T-helper 17 cell (primary cell): Measurements from ENCODE around the gene TARBP1. TPM values are rescaled to one million over a fixed set of nuclear protein-coding genes. Genes with fewer than 3 reads are reported as not detected.
A peak's percentile ranks its signal among the peaks of the same experiment; 100 is the strongest.

ENCODE experiments used
- ATAC-seq: fragments of 150-1000 bp; cut with Tn5 transposase; 2 replicates; pipeline ENCODE4 v1.10.0; 2021; ENCODE audit warnings: mild to moderate bottlenecking, moderate library complexity
- DNase-seq, 3 donors: peaks; one replicate each; pipeline versions ENCODE4 v3.0.0 to v3.0.0-alpha.2; 2020 to 2021
- H3K9me3 ChIP-seq: one replicate; pipeline ENCODE4 v1.7.0; 2013; ENCODE audit warnings: low read length, mild to moderate bottlenecking; ENCODE audit not compliant: control insufficient read depth, poor library complexity, severe bottlenecking
- H3K27ac Mint-ChIP-seq: one replicate; pipeline ENCODE4 v1.8.0; 2022; ENCODE audit warnings: mild to moderate bottlenecking, moderate library complexity, mixed read lengths
- H3K27me3 Mint-ChIP-seq: one replicate; pipeline ENCODE4 v1.8.0; 2022; ENCODE audit warnings: mixed read lengths
- H3K36me3 Mint-ChIP-seq: one replicate; pipeline ENCODE4 v1.8.0; 2022; ENCODE audit warnings: low read depth, mixed read lengths
- H3K4me1 Mint-ChIP-seq: one replicate; pipeline ENCODE4 v1.8.0; 2022; ENCODE audit warnings: mild to moderate bottlenecking, mixed read lengths
- H3K4me3 Mint-ChIP-seq: one replicate; pipeline ENCODE4 v1.8.0; 2022; ENCODE audit warnings: mild to moderate bottlenecking, moderate library complexity, mixed read lengths
- total RNA-seq, 4 donors: library from RNA in 2 of 4; stranded (reverse) in 2 of 4; gene quantifications; one replicate each; pipeline ENCODE4 v1.2.3 and lab custom pipeline; 2022 to 2026

Gene TARBP1
- total RNA-seq, 2 donors from 2014 or later, result 31.7 to 33.8 TPM

DNA sequence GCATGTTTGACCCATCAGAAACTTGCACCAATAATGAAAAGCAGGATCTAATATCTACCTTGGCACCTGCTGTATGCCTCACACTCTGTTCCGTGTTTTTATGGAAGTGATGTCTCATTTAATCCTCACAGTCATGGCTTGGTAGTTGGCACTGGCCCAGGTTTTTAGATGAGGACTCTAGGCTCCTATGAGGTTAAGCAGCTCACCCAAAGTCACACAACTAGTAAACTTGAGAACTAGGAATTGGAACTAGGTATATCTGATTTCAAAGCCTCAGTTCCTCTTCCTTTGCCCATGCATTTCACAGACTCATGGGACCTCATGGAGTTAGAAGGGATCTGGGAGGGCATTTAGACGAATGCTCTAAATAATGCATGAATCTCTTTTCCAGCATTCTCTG is 21.3 kb upstream of the TARBP1 start:
- peaks cover 3% of the 10 kb centered on the region for H3K4me1 Mint-ChIP-seq
- H3K9me3 ChIP-seq, result no peaks in the 10 kb centered on the region
- no peak overlapping the region for H3K4me3 Mint-ChIP-seq
- DNase-seq (no peak), ATAC-seq (no peak)
- H3K27ac Mint-ChIP-seq, result no peak overlapping the region
- H3K27me3 Mint-ChIP-seq, result peaks cover 18% of the 10 kb centered on the region
- no peaks in the 10 kb centered on the region for H3K36me3 Mint-ChIP-seq

DNA sequence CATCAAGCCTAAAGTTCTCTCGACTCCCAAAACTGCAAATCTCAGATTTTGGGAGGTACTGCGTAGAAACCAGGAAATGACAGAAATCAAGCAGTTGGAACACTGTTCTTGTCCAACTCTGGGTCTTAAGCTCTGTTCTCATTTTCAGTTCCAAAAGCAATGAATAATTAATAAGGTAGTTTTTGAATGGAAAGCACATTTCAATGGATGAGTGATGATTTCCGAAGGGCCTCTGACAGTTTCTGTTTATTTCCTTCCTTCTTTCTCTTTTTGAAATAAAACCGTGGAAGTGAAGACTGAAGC is 20.9 kb upstream of the TARBP1 start:
- H3K4me3 Mint-ChIP-seq, result no peak overlapping the region
- no peaks in the 10 kb centered on the region for H3K36me3 Mint-ChIP-seq
- no peak overlapping the region for H3K27ac Mint-ChIP-seq
- peaks cover 18% of the 10 kb centered on the region for H3K27me3 Mint-ChIP-seq
- no peak for ATAC-seq
- no peak for DNase-seq
- peaks cover 3% of the 10 kb centered on the region for H3K4me1 Mint-ChIP-seq
- H3K9me3 ChIP-seq, result no peaks in the 10 kb centered on the region

DNA sequence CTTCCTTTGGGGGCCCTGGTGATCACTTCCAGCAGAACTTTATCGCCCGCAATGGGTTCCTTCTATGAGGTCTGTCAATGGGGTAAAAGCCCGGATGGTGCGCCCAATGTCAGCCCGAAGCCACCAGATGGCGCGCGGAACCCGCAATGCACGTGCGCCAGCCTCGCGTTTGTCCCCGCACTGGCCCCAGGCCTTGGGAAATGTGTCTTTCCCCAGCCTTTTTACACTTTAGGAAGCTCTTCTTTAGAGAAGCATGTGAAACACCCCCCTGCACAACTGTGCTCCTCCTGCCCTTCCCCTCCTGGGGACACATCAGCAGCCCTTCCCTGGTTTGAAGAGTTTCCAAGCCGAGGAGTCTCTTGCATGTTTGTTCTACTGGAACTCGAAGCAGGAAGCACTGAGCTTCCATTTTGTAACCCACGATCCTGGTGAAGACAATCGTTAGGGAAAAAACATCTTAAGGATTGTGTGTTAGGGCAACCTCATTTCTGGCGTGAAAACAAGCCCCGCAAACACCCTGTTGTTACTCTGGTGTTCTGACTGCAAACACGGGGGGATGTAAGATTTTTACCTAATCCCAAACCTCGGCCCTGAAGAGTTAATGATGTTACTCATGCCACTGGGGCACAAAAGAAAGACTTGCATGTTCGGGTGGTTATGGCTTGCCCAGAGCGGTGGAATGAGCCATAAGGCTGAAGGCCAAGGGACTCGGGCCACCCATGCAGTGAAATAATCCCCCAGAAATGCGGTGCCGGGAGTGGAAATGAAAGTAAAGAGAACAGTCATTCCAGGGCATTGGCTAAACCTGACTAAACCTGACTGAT is 20.4 kb upstream of the TARBP1 start:
- Mint-ChIP-seq H3K4me1 (peaks cover 3% of the 10 kb centered on the region), H3K27ac (peak overlapping the region; percentile 21), H3K4me3 (no peak overlapping the region)

DNA sequence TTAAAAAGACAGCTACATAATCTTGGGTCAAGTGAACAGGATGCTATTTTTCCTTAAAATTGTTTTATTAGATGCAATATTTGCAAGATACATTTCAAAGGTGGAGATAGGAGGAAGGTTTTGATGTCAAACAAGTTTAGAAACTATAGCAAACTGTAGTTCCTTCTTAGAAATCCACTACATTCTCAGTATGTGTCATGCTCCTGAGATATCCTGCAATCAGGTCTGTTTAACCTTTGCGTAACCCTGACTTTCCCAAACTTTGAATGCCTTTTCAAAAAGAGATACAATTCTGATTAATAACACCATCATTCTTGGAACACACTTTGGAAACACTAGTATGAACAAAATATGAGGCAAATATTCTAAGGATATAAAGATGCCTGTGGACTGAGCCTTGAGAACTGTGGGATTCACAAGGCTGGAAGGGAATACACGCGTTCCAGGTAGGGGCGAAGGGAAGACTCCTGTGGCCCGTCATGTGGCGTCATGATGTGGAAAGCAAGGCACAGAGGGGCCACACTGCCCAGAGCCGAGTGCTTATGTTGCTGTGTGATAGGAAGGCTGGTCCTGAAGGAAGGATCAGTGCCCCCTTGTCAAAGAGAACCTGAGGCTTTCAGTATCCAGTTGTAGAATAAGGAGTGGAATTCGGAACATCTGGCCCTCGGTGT is 19.6 kb upstream of the TARBP1 start:
- H3K4me1 Mint-ChIP-seq, result peaks cover 3% of the 10 kb centered on the region
- peak; percentile 45 for ATAC-seq
- H3K27me3 Mint-ChIP-seq, result peaks cover 28% of the 10 kb centered on the region
- no peaks in the 10 kb centered on the region for H3K9me3 ChIP-seq
- DNase-seq, result no peak
- no peaks in the 10 kb centered on the region for H3K36me3 Mint-ChIP-seq
- no peak overlapping the region for H3K27ac Mint-ChIP-seq
- no peak overlapping the region for H3K4me3 Mint-ChIP-seq

More for the DNA sequence above, 20.4 kb upstream of the TARBP1 start:
- ATAC-seq (peak; percentile 97), DNase-seq (peak; percentile 58 to 80 (median 65))
- Mint-ChIP-seq H3K27me3 (peaks cover 20% of the 10 kb centered on the region), H3K36me3 (no peaks in the 10 kb centered on the region)
- no peaks in the 10 kb centered on the region for H3K9me3 ChIP-seq

DNA sequence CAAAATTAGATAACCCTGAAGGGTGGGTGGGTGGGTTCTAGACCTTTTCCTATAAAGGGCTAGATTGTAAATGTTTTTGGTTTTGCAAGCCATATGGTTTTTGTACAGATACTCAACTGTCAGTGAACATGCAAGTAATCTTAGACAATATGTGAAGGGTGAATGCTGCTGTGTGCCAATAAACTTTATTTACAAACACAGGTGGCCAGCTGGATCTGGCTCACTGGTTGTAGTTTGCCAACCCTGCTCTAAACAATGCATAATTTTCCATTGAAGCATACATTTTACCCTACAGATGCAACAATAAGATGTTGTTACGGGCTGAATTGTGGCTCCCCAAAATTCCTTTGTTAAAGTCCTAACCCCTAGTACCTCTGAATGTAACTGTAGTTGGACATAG is 18.6 kb upstream of the TARBP1 start:
- no peaks in the 10 kb centered on the region for H3K9me3 ChIP-seq
- Mint-ChIP-seq H3K36me3 (no peaks in the 10 kb centered on the region), H3K27me3 (peaks cover 32% of the 10 kb centered on the region), H3K4me3 (no peak overlapping the region), H3K4me1 (peaks cover 3% of the 10 kb centered on the region), H3K27ac (no peak overlapping the region)
- ATAC-seq (no peak), DNase-seq (no peak)

DNA sequence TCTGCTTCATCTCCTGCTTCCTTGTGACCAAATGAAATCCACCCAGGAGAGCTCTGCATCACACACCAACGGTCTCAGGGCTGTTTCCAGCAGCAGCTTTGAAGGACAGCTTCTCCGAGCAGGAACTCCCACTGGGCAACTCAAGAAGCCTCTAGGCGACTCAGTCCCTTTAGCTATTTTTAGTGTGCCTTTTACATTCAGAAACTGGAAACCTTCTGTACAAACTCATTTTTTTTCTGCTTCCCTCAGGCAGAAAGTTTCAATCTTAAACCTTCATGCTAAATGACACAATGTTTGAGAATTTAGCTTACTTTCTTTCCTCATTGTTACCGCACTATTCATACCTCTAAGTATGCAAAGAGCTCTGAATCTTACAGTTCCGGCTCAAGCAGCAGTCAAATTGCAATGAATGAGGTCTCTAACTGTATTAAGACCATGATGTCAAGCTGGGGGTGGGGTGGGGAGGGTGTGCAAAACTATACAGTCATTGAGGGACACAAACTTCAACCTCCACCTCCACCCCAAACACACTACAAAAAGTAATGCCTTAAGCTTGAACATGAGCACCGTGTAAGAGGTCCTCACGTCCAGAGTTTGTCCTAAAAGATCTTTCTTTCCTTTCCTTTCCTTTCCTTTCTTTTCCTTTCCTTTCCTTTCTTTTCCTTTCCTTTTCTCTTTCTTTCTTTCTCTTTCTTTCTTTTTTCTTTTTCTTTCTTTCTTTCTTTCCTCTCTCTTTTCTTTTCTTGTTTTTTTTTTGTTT is 16.4 kb upstream of the TARBP1 start:
- no peak for ATAC-seq
- no peak for DNase-seq
- peaks cover 6% of the 10 kb centered on the region for H3K4me1 Mint-ChIP-seq
- no peaks in the 10 kb centered on the region for H3K9me3 ChIP-seq
- no peak overlapping the region for H3K4me3 Mint-ChIP-seq
- peaks cover 28% of the 10 kb centered on the region for H3K27me3 Mint-ChIP-seq
- no peaks in the 10 kb centered on the region for H3K36me3 Mint-ChIP-seq
- no peak overlapping the region for H3K27ac Mint-ChIP-seq

DNA sequence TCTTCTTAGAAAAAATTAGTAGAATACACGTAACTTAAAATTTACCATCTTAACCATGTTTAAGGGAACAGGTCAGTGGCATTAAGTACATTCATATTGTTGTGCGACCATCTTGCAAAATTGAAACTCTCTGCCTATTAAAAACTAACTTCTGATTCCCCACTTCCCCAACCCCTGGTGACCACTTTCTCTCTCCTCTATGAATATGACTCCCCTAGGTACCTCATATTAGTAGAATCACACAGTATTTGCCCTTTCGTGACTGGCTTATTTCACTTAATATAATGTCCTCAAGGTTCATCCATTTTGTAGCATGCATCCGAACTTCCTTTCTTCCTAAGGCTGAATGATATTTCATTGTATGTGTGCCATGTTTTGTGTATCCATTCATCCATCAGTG is 15.1 kb upstream of the TARBP1 start:
- H3K9me3 ChIP-seq, result no peaks in the 10 kb centered on the region
- DNase-seq (no peak), ATAC-seq (no peak)
- H3K27me3 Mint-ChIP-seq, result peaks cover 26% of the 10 kb centered on the region
- peaks cover 3% of the 10 kb centered on the region for H3K4me1 Mint-ChIP-seq
- peak overlapping the region; percentile 34 for H3K27ac Mint-ChIP-seq
- no peaks in the 10 kb centered on the region for H3K36me3 Mint-ChIP-seq
- no peak overlapping the region for H3K4me3 Mint-ChIP-seq

DNA sequence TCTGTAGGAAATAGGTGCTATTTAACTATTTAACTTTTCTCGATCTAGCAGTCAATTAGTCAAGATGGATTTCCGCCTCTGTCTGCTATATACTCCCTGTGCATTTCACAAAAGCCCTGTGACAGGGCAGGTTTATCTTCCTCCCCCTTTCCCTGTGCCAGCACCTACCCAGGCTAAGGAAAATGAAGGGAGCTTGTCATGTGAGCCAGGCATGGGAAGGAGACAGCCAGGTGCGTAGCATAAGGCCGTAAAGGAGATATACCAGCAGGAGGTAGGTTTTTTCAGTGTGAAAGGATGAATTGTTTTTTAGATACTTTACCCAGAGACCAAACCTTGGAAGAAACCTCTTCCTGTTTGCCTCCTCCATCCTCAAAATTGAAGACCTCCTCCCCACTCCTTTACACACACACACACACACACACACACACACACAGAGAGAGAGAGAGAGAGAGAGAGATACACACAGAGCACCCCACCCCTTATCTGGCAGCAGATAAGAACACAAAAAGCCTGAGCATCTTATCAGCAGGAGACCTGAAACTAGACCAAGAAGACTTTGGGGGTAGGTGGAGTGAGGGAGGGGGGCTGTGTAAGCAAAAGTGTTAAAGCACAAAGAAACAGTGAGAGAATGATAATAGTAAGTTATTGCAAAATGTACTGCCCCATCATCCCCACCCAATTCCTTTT is 12.0 kb upstream of the TARBP1 start:
- H3K9me3 ChIP-seq, result no peaks in the 10 kb centered on the region
- Mint-ChIP-seq H3K27ac (no peak overlapping the region), H3K4me1 (peaks cover 8% of the 10 kb centered on the region), H3K36me3 (no peaks in the 10 kb centered on the region), H3K4me3 (no peak overlapping the region), H3K27me3 (peaks cover 14% of the 10 kb centered on the region)
- no peak for ATAC-seq
- DNase-seq, result no peak

DNA sequence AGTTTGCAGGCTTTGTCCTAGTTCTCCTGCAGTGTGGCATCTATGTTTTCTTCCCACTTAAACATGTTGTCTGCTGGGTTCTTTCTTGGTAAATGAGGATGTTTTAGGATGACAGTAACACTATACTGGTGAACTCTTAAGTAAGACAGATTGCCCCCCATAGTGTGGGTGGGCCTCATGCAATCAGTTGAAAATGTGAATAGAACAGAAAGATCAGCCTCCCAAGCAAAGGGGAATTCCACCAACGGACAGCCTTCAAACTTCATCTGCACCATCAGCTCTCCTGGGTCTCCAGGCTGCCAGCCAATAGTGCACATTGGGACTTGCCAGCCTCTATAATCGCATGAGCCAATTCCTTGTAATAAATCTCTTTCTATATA is 10.7 kb upstream of the TARBP1 start:
- Mint-ChIP-seq H3K27me3 (peaks cover 14% of the 10 kb centered on the region), H3K4me1 (peaks cover 8% of the 10 kb centered on the region), H3K4me3 (no peak overlapping the region), H3K27ac (no peak overlapping the region), H3K36me3 (no peaks in the 10 kb centered on the region)
- DNase-seq (no peak), ATAC-seq (no peak)
- no peaks in the 10 kb centered on the region for H3K9me3 ChIP-seq

DNA sequence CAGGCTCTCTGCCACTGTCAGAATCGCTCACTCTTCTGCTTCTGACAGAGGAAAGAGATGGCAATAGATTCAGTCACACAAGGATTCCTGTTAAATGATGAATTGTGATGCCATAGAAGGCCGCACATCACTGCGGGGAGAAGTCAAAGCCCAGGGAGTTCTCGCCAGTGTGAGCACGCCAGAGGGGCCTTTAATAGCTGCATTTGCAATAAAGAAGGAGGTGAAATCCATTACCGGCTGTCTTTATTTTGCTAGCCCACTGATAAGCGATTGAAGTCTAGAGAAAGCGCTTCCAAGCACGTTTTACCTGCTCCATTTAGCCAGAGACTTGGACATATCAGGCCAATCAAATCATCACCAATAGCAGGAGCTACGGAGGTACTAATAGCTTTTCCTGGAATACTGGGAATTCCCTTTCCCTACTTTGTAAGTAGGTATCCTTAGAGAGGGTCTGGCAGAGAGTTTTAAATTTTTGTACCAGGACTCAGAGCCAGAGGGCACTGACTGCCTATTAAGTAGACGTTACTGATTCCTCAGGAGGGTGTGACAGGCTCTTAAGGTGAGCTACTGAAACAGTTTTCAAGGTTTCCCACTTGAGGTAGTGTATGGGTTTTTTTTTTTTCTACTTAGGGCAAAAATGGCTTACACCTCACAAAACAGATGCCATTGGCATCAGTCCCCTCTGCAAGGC is 10.2 kb upstream of the TARBP1 start:
- no peak overlapping the region for H3K4me3 Mint-ChIP-seq

DNA sequence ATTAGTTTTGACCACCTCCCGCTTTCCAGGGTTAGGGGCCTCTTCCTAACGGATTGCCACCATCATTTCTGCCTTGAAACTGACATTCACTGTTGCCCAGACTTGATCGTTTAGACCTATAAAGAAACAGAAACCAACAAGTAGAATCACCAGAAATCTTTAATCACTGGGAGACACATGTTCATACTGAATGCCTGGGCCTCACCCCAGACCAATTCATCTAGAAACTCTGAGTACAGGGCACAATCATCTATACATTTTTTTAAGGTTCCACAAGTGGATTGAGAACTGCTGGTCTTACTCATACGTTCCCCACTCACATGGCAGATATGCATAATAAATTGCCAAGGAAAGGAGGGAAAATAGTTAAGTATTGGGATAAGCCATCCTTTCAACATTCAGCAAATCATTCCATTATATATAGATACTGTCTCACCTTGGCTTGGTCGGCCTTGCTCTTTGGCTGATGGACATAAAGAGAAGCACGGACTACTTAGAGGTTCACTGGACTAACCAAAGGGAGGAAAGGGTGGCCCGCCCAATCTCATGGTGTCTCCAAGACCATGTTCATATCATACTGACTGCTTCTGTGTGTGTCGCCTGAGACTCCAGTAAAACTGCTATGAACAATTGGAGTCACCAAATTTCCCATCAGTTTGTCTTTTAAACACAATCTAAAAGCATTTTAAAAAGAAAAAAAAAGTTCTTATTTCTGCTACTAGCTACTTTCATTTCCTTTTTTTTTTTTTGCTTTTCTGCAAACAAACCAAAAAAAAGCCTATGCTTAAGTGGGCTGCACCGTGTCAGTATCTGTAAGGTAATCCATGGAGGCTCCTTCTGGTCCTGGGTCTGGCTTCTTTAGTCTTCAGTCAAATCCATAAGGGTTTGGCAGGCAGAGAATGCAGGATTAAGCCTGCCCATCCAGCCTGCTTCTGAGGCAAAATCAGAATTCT is 9.4 kb upstream of the TARBP1 start:
- no peak for ATAC-seq
- H3K27ac Mint-ChIP-seq, result no peak overlapping the region
- H3K4me3 Mint-ChIP-seq, result no peak overlapping the region
- peaks cover 13% of the 10 kb centered on the region for H3K27me3 Mint-ChIP-seq
- no peak for DNase-seq
- H3K36me3 Mint-ChIP-seq, result no peaks in the 10 kb centered on the region
- H3K4me1 Mint-ChIP-seq, result peaks cover 8% of the 10 kb centered on the region
- H3K9me3 ChIP-seq, result no peaks in the 10 kb centered on the region

More for the DNA sequence above, 10.2 kb upstream of the TARBP1 start:
- Mint-ChIP-seq H3K4me1 (peaks cover 8% of the 10 kb centered on the region), H3K27me3 (peaks cover 13% of the 10 kb centered on the region), H3K36me3 (no peaks in the 10 kb centered on the region), H3K27ac (no peak overlapping the region)
- ATAC-seq (no peak), DNase-seq (no peak)
- no peaks in the 10 kb centered on the region for H3K9me3 ChIP-seq
